Thymus (tissue), 11 donors: Measurements from ENCODE around the gene REEP6. TPM values are rescaled to one million over a fixed set of nuclear protein-coding genes. Genes with fewer than 3 reads are reported as not detected.

Source experiments
- DNase-seq, 9 donors: peaks; one replicate each; pipeline ENCODE4 v3.0.0-alpha.2; 2013; ENCODE audit warnings: low spot score in 9 of 9, low read depth in 6 of 9, missing footprints in 1 of 9
- H3K27ac ChIP-seq, 2 donors: one replicate each; pipeline ENCODE4 v1.5.1; 2013; ENCODE audit warnings: control low read depth in 1 of 2, low read depth in 1 of 2, low read length in 1 of 2, mild to moderate bottlenecking in 1 of 2, moderate library complexity in 1 of 2
- H3K27me3 ChIP-seq, 2 donors: one replicate each; pipeline ENCODE4 v1.5.1; 2013; ENCODE audit warnings: low read length in 1 of 2; ENCODE audit not compliant: control insufficient read depth in 2 of 2, insufficient read depth in 1 of 2
- H3K36me3 ChIP-seq, 2 donors: one replicate each; pipeline ENCODE4 v1.5.1; 2013; ENCODE audit warnings: low read length in 1 of 2, mild to moderate bottlenecking in 1 of 2, moderate library complexity in 1 of 2; ENCODE audit not compliant: control insufficient read depth in 2 of 2, insufficient read depth in 2 of 2
- H3K4me1 ChIP-seq, 2 donors: one replicate each; pipeline ENCODE4 v1.5.1; 2013; ENCODE audit warnings: low read length in 2 of 2; ENCODE audit not compliant: control insufficient read depth in 2 of 2, insufficient read depth in 2 of 2
- H3K4me3 ChIP-seq, 2 donors: one replicate each; pipeline ENCODE4 v1.5.1; 2013; ENCODE audit warnings: low read length in 2 of 2, control low read depth in 1 of 2, mild to moderate bottlenecking in 1 of 2
- H3K9me3 ChIP-seq, 2 donors: one replicate each; pipeline ENCODE4 v1.5.1; 2013; ENCODE audit warnings: low read length in 1 of 2, mild to moderate bottlenecking in 1 of 2; ENCODE audit not compliant: control insufficient read depth in 2 of 2, insufficient read depth in 1 of 2
- WGBS: extraction: QIAGEN DNeasy Blood & Tissue Kit; methylation state at CpG from one replicate; pipeline ENCODE4 v1.1.7; 2013; 5-methylcytosine and 5-hydroxymethylcytosine counted together
- polyA plus RNA-seq: library from polyadenylated mRNA; stranded (reverse); fragments of 200-250 nt; gene quantifications from one replicate; pipeline ENCODE4 v1.2.3, GENCODE V29; 2013
- total RNA-seq: library from RNA; stranded (reverse); fragments of 120-200 nt; gene quantifications from one replicate; pipeline ENCODE4 v1.2.4, GENCODE V29; 2013
- donor health status: healthy.

The REEP6 gene
- total and polyA plus RNA-seq, 2 donors: 0.66 to 1.9 TPM

DNA sequence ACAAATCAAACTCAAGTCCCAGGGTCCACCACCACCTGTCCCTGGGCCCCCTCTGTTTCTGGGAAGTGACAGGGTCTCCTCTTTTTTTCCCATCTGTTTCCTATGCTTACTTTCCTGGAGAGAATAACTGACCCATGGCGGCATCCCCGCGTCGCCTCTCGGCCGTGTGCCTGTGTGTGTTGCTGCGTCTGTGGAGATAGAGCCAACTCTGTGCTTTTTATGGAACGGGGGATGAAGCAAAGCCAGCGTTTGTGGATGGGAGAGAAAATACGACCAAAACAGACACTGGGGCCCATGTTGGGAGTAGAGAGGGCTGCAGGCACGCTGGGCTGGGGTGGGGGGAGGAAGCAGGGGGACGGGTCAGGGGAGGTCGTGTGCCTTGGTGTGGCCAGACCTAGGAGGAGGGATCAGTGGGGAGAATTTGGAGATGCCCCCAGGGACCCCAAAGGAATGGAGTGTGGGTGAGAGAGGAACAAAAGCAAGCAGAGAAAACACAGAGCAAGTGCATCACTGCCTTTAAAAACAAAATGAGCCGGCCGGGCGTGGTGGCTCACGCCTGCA is 49.5 kb downstream of the REEP6 start:
- no peak for DNase-seq
- H3K36me3 ChIP-seq: no peaks in the 10 kb centered on the region
- peaks cover 6 to 53% of the 10 kb centered on the region in 2 donors for H3K27me3 ChIP-seq
- no peaks in the 10 kb centered on the region for H3K4me1 ChIP-seq
- H3K27ac ChIP-seq: no peak overlapping the region
- no peaks in the 10 kb centered on the region for H3K9me3 ChIP-seq
- no peak overlapping the region for H3K4me3 ChIP-seq
- WGBS: 40% methylated on average over 17 of the region's 17 CpGs

Other genes starting within 250 kb of the REEP6 start
- 47.6 TPM for gene ATP5F1D, start 249.4 kb upstream of the REEP6 start, total RNA-seq
- 150 TPM for gene ATP5F1D, start 249.4 kb upstream of the REEP6 start, polyA plus RNA-seq
- 8.7 TPM for gene MIDN, start 242.6 kb upstream of the REEP6 start, total RNA-seq
- 55.1 TPM for gene MIDN, start 242.6 kb upstream of the REEP6 start, polyA plus RNA-seq
- gene CIRBP, start 221.8 kb upstream of the REEP6 start, total RNA-seq: 229 TPM
- 693 TPM for gene CIRBP, start 221.8 kb upstream of the REEP6 start, polyA plus RNA-seq
- gene FAM174C, start 215.7 kb upstream of the REEP6 start, total RNA-seq: 29.2 TPM
- gene FAM174C, start 215.7 kb upstream of the REEP6 start, polyA plus RNA-seq: 62.2 TPM
- gene EFNA2, start 205.3 kb upstream of the REEP6 start, total RNA-seq: 0.09 TPM
- gene EFNA2, start 205.3 kb upstream of the REEP6 start, polyA plus RNA-seq: 0.21 TPM
- gene NDUFS7, start 107.3 kb upstream of the REEP6 start, total RNA-seq: 86.7 TPM
- 61.8 TPM for gene NDUFS7, start 107.3 kb upstream of the REEP6 start, polyA plus RNA-seq
- 27.7 TPM for gene GAMT, start 89.6 kb upstream of the REEP6 start, total RNA-seq
- gene GAMT, start 89.6 kb upstream of the REEP6 start, polyA plus RNA-seq: 19.1 TPM
- gene DAZAP1, start 83.6 kb upstream of the REEP6 start, total RNA-seq: 67.8 TPM
- 112 TPM for gene DAZAP1, start 83.6 kb upstream of the REEP6 start, polyA plus RNA-seq
- 789 TPM for gene RPS15, start 52.8 kb upstream of the REEP6 start, total RNA-seq
- gene RPS15, start 52.8 kb upstream of the REEP6 start, polyA plus RNA-seq: 3,095 TPM
- gene APC2, start 41.1 kb upstream of the REEP6 start, total RNA-seq: 0.05 TPM
- gene APC2, start 41.1 kb upstream of the REEP6 start, polyA plus RNA-seq: 0.11 TPM
- 22.8 TPM for gene C19orf25, start 12.0 kb upstream of the REEP6 start, total RNA-seq
- 38.1 TPM for gene C19orf25, start 12.0 kb upstream of the REEP6 start, polyA plus RNA-seq
- 4.9 TPM for gene PCSK4, start 831 bp upstream of the REEP6 start, total RNA-seq
- 11.5 TPM for gene PCSK4, start 831 bp upstream of the REEP6 start, polyA plus RNA-seq
- gene ADAMTSL5, start 21.8 kb downstream of the REEP6 start, total RNA-seq: 0.05 TPM
- 0.21 TPM for gene ADAMTSL5, start 21.8 kb downstream of the REEP6 start, polyA plus RNA-seq
- 0.09 TPM for gene PLK5, start 32.9 kb downstream of the REEP6 start, total RNA-seq
- 0.25 TPM for gene PLK5, start 32.9 kb downstream of the REEP6 start, polyA plus RNA-seq
- gene MEX3D, start 77.1 kb downstream of the REEP6 start, total RNA-seq: 13.0 TPM
- 5.4 TPM for gene MEX3D, start 77.1 kb downstream of the REEP6 start, polyA plus RNA-seq
- gene MBD3, start 101.7 kb downstream of the REEP6 start, total RNA-seq: 64.8 TPM
- 99.9 TPM for gene MBD3, start 101.7 kb downstream of the REEP6 start, polyA plus RNA-seq
- gene UQCR11, start 114.3 kb downstream of the REEP6 start, total RNA-seq: 167 TPM
- 108 TPM for gene UQCR11, start 114.3 kb downstream of the REEP6 start, polyA plus RNA-seq
- gene TCF3, start 161.4 kb downstream of the REEP6 start, total RNA-seq: 76.0 TPM
- 81.2 TPM for gene TCF3, start 161.4 kb downstream of the REEP6 start, polyA plus RNA-seq